CD4-positive, alpha-beta T cell (primary cell): ENCODE data around the gene DNAH2. TPM values are rescaled to one million over a fixed set of nuclear protein-coding genes. Genes with fewer than 3 reads are reported as not detected.

Experiments used
- ATAC-seq: fragments of 200-7000 bp; cut with Tn5 transposase; one replicate; pipeline ENCODE4 v1.10.0; 2022; ENCODE audit warnings: mild to moderate bottlenecking; ENCODE audit not compliant: poor library complexity
- CTCF ChIA-PET: fragments of 350-600 bp; sonication (Branson Sonifier 250); formaldehyde crosslinking; loops from one replicate; lab custom pipeline; 2021; ENCODE audit warnings: antibody characterized with exemption, inconsistent platforms; lab: Charles Lee
- POLR2A ChIA-PET: fragments of 350-600 bp; sonication (Branson Sonifier 250); formaldehyde crosslinking; loops from one replicate; lab custom pipeline; 2021; ENCODE audit warnings: antibody characterized with exemption, inconsistent platforms; lab: Charles Lee
- DNase-seq, 14 experiments: peaks; one replicate each; pipeline ENCODE4 v3.0.0-alpha.2; 2013 to 2020; ENCODE audit warnings: mixed read lengths in 2 of 14
- H3K27ac ChIP-seq, 2 donors: one replicate each; pipeline versions ENCODE4 v1.5.1 to v1.7.0; 2013; ENCODE audit warnings: low read length in 2 of 2, low read depth in 1 of 2, mild to moderate bottlenecking in 1 of 2
- H3K27me3 ChIP-seq, 2 experiments: 1 replicate in 1 of 2; 2 replicates in 1 of 2; pipeline versions ENCODE4 v1.6.1 to v1.7.0; 2013; ENCODE audit warnings: low read length in 2 of 2, control low read depth in 1 of 2, mild to moderate bottlenecking in 1 of 2, moderate library complexity in 1 of 2; ENCODE audit not compliant: insufficient read depth in 2 of 2, control insufficient read depth in 1 of 2
- H3K36me3 ChIP-seq: one replicate; pipeline ENCODE4 v1.6.1; 2013; ENCODE audit warnings: low read length, control low read depth; ENCODE audit not compliant: insufficient read depth
- H3K4me1 ChIP-seq: one replicate; pipeline ENCODE4 v1.6.1; 2013; ENCODE audit warnings: low read length, control low read depth; ENCODE audit not compliant: insufficient read depth
- H3K4me3 ChIP-seq: one replicate; pipeline ENCODE4 v1.5.1; 2013; ENCODE audit warnings: mild to moderate bottlenecking, low read length, moderate library complexity
- H3K9me3 ChIP-seq, 2 experiments: 1 replicate in 1 of 2; 2 replicates in 1 of 2; pipeline versions ENCODE4 v1.6.1 to v1.7.0; 2013; ENCODE audit warnings: low read length in 2 of 2, mild to moderate bottlenecking in 2 of 2, control low read depth in 1 of 2, moderate library complexity in 1 of 2; ENCODE audit not compliant: control insufficient read depth in 1 of 2, insufficient read depth in 1 of 2
- H3K27ac Mint-ChIP-seq: one replicate; pipeline ENCODE4 v1.8.0; 2020; ENCODE audit warnings: mixed read lengths
- H3K27me3 Mint-ChIP-seq: one replicate; pipeline ENCODE4 v1.8.0; 2021; ENCODE audit warnings: mixed read lengths
- H3K36me3 Mint-ChIP-seq: one replicate; pipeline ENCODE4 v1.8.0; 2021; ENCODE audit warnings: low read depth, mixed read lengths
- H3K4me1 Mint-ChIP-seq: one replicate; pipeline ENCODE4 v1.8.0; 2021; ENCODE audit warnings: low read depth, mixed read lengths
- H3K4me3 Mint-ChIP-seq: one replicate; pipeline ENCODE4 v1.8.0; 2020; ENCODE audit warnings: mild to moderate bottlenecking, mixed read lengths
- H3K9me3 Mint-ChIP-seq: one replicate; pipeline ENCODE4 v1.8.0; 2020; ENCODE audit warnings: mixed read lengths
- intact Hi-C, 2 experiments: fragments of 100-400 bp; cut with DNase I in 1 of 2; cut with micrococcal nuclease in 1 of 2; formaldehyde crosslinking; loops; one replicate each; pipeline versions ENCODE4 v1.15.1 to v1.9.0; 2023 to 2025; cut with DNase I, micrococcal nuclease
- total RNA-seq, 174 experiments: library from RNA in 2 of 174; stranded (reverse) in 2 of 174; gene quantifications; one replicate each; pipeline ENCODE4 v1.2.3 and lab custom pipeline; 2021 to 2026
- TF ChIP-seq, protein P1 (sequence below): fragments of 200-600 bp; IDR thresholded peaks from one replicate; pipeline ENCODE4 v1.8.0; 2022; ENCODE audit warnings: antibody characterized with exemption, mild to moderate bottlenecking

Gene DNAH2
- total RNA-seq, 2 experiments from 2014 or later = not detected

DNA sequence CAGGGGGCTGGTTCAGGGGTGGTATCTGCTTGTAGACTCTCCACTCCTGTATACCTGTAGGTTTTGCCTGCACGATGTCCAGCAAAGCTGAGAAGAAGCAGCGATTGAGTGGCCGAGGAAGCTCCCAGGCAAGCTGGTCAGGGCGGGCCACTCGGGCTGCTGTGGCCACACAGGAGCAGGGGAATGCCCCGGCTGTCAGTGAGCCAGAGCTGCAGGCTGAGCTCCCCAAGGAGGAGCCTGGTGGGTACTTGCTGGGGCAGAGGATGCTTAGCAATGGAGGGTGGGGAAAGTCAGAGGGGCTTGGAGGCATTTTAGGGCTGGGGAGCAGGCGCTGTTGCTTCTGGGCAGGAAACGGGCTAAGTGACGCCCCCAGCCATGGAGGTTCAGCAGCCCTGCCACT is 2.1 kb downstream of the DNAH2 start:
- DNase-seq (no peak), ATAC-seq (no peak)
- Mint-ChIP-seq H3K27ac (no peak overlapping the region), H3K36me3 (no peaks in the 10 kb centered on the region), H3K27me3 (peaks cover 77% of the 10 kb centered on the region), H3K4me3 (no peak overlapping the region), H3K9me3 (no peaks in the 10 kb centered on the region), H3K4me1 (peaks cover 23% of the 10 kb centered on the region)
- no peak overlapping the region for H3K27ac ChIP-seq
- no peak overlapping the region for H3K4me3 ChIP-seq
- POLR2A ChIA-PET = no interaction called here
- TF ChIP-seq, protein P1, sequence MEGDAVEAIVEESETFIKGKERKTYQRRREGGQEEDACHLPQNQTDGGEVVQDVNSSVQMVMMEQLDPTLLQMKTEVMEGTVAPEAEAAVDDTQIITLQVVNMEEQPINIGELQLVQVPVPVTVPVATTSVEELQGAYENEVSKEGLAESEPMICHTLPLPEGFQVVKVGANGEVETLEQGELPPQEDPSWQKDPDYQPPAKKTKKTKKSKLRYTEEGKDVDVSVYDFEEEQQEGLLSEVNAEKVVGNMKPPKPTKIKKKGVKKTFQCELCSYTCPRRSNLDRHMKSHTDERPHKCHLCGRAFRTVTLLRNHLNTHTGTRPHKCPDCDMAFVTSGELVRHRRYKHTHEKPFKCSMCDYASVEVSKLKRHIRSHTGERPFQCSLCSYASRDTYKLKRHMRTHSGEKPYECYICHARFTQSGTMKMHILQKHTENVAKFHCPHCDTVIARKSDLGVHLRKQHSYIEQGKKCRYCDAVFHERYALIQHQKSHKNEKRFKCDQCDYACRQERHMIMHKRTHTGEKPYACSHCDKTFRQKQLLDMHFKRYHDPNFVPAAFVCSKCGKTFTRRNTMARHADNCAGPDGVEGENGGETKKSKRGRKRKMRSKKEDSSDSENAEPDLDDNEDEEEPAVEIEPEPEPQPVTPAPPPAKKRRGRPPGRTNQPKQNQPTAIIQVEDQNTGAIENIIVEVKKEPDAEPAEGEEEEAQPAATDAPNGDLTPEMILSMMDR = no peak
- CTCF ChIA-PET = no interaction called here
- H3K9me3 ChIP-seq = peaks cover 0 to 14% of the 10 kb centered on the region in 2 experiments
- H3K27me3 ChIP-seq = peaks cover 55 to 63% of the 10 kb centered on the region in 2 experiments
- H3K4me1 ChIP-seq = peaks cover 21% of the 10 kb centered on the region
- no peaks in the 10 kb centered on the region for H3K36me3 ChIP-seq
- intact Hi-C loops = no loop called here

DNA sequence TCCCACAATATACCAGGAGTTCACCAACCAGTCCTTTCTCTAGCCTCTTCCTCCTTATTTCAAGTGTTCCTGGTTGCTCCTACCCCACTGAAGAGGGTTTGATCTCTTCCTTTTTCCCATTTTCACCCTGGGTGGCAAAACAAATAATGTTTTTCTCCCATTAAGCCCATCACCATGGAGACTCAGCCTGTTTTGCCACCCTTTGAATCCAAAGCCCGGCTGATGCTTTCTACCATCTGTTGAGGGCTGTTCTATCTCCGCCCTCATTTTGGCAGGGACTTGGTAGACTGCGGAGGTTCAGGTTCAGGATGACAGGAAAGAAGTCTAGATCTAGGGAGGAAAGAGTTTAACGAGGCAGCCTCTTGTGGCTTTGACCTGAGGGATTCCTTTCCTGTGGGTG is 2.6 kb downstream of the DNAH2 start:
- no peaks in the 10 kb centered on the region for H3K36me3 Mint-ChIP-seq
- Histone ChIP-seq H3K4me3 (no peak overlapping the region), H3K27me3 (peaks cover 54 to 58% of the 10 kb centered on the region in 2 experiments), H3K9me3 (peaks cover 0 to 14% of the 10 kb centered on the region in 2 experiments), H3K4me1 (peaks cover 21% of the 10 kb centered on the region), H3K36me3 (no peaks in the 10 kb centered on the region), H3K27ac (no peak overlapping the region)
- ChIA-PET CTCF (no interaction called here), POLR2A (interaction anchor here (0.9 kb wide), 1 partner anchor 31 kb away, joined by 3 read pairs; no protein-coding TSS in a partner anchor)
- DNase-seq = no peak
- H3K4me1 Mint-ChIP-seq = peaks cover 23% of the 10 kb centered on the region
- H3K4me3 Mint-ChIP-seq = no peak overlapping the region
- no peak overlapping the region for H3K27ac Mint-ChIP-seq
- peaks cover 75% of the 10 kb centered on the region for H3K27me3 Mint-ChIP-seq
- intact Hi-C loops = no loop called here
- TF ChIP-seq, protein P1 = no peak
- no peak for ATAC-seq
- H3K9me3 Mint-ChIP-seq = no peaks in the 10 kb centered on the region

DNA sequence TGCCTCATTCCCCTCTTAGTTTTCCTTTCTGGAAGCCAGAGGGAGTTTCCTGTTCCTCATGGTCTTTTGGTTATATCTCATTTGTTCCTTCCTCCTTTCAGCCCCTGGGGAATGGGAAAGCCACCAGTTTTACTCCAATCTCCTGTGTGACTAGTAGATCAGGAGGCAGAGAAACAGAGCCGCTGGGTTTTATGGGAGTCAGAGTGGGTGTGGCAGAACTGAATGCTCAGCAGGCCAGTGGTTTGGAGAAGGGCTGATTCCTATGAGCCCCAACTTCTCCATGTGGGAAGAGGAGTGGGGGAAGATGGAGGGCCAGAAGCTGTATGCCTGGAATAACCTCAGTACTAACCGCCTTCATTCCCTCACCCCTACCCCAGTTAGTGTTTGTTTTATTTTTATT is 4.1 kb downstream of the DNAH2 start:
- Mint-ChIP-seq H3K9me3 (no peaks in the 10 kb centered on the region), H3K4me3 (no peak overlapping the region), H3K27me3 (peaks cover 63% of the 10 kb centered on the region), H3K4me1 (peaks cover 20% of the 10 kb centered on the region), H3K27ac (no peak overlapping the region), H3K36me3 (no peaks in the 10 kb centered on the region)
- ATAC-seq = no peak
- CTCF ChIA-PET = no interaction called here
- H3K9me3 ChIP-seq = peaks cover 0 to 14% of the 10 kb centered on the region in 2 experiments
- TF ChIP-seq, protein P1 = no peak
- POLR2A ChIA-PET = no interaction called here
- H3K4me3 ChIP-seq = no peak overlapping the region
- no peaks in the 10 kb centered on the region for H3K36me3 ChIP-seq
- no peak overlapping the region for H3K27ac ChIP-seq
- H3K4me1 ChIP-seq = peaks cover 18% of the 10 kb centered on the region
- intact Hi-C loops = no loop called here
- no peak for DNase-seq
- peaks cover 40 to 44% of the 10 kb centered on the region in 2 experiments for H3K27me3 ChIP-seq
